Neural cell (in vitro differentiated cells): Measurements from ENCODE around the gene ASIC3.

ENCODE experiments used
- EP300 ChIP-seq: fragments of 450-650 bp; conservative IDR thresholded peaks from 2 replicates; pipeline ENCODE4 v1.6.1; 2014; ENCODE audit warnings: antibody characterized with exemption, mild to moderate bottlenecking, moderate library complexity; ENCODE audit not compliant: poor library complexity, severe bottlenecking
- EZH2 ChIP-seq: fragments of 200-600, 300-800 bp; shearing (Covaris generic), sonication (generic); IDR thresholded peaks from 2 replicates; pipeline ENCODE4 v1.6.1; 2014; ENCODE audit warnings: antibody characterized with exemption, low read length, borderline replicate concordance, mild to moderate bottlenecking; ENCODE audit not compliant: insufficient read depth, poor library complexity, severe bottlenecking
- MXI1 ChIP-seq: fragments of 450-650 bp; conservative IDR thresholded peaks from 2 replicates; pipeline ENCODE4 v1.6.1; 2014; ENCODE audit warnings: antibody characterized with exemption, mild to moderate bottlenecking; ENCODE audit not compliant: poor library complexity, severe bottlenecking
- POLR2AphosphoS5 ChIP-seq: IDR thresholded peaks from 2 replicates; pipeline ENCODE4 v1.6.1; 2012
- TAF1 ChIP-seq: IDR thresholded peaks from 2 replicates; pipeline ENCODE4 v1.6.1; 2012; ENCODE audit warnings: low read depth
- TF ChIP-seq, protein P1 (sequence below): fragments of 450-650 bp; IDR thresholded peaks from 2 replicates; pipeline ENCODE4 v1.5.1; 2014; ENCODE audit warnings: antibody characterized with exemption, mild to moderate bottlenecking, moderate library complexity; ENCODE audit not compliant: poor library complexity, severe bottlenecking

GRCh38 chr7:151043959-151044358 is 4.4 kb upstream of the ASIC3 start:
- TF ChIP-seq, protein P1, sequence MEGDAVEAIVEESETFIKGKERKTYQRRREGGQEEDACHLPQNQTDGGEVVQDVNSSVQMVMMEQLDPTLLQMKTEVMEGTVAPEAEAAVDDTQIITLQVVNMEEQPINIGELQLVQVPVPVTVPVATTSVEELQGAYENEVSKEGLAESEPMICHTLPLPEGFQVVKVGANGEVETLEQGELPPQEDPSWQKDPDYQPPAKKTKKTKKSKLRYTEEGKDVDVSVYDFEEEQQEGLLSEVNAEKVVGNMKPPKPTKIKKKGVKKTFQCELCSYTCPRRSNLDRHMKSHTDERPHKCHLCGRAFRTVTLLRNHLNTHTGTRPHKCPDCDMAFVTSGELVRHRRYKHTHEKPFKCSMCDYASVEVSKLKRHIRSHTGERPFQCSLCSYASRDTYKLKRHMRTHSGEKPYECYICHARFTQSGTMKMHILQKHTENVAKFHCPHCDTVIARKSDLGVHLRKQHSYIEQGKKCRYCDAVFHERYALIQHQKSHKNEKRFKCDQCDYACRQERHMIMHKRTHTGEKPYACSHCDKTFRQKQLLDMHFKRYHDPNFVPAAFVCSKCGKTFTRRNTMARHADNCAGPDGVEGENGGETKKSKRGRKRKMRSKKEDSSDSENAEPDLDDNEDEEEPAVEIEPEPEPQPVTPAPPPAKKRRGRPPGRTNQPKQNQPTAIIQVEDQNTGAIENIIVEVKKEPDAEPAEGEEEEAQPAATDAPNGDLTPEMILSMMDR, result no peak
- TF ChIP-seq POLR2AphosphoS5 (no peak), EP300 (no peak), EZH2 (no peak), TAF1 (no peak), MXI1 (no peak)
